T-helper 2 cell (primary cell): Measurements from ENCODE around the gene GREB1L.

Experiments used
- DNase-seq, 5 experiments: peaks; one replicate each; pipeline versions ENCODE4 v3.0.0 to v3.0.0-alpha.2; 2012 to 2022

Gene GREB1L

DNA sequence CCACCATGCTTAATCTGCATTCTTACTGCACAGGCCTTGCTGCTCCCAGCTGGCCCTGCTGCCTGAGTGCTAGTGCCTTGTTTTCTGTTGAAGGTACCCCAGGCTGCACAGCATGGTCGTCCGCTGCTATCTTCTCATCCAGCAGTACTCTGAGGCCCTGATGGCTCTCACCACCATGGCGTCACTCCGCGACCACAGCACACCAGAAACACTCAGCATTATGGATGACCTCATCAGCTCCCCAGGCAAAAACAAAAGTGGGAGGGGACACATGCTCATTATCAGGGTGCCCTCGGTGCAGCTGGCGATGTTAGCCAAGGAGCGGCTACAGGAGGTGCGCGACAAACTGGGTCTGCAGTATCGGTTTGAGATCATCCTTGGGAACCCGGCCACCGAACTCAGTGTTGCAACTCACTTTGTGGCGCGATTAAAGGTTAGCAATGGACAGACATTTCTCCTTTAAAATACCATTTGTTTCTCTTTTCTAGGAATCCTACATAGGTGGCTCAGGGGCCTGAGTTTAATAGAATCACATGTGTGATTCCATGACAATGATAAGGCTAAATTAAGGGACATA, 248.0 kb downstream of the GREB1L start:
- DNase-seq: peak in 1 of 5 experiments; percentile 4

- DNase-seq: no peak
These were observed 248.7 kb downstream of the GREB1L start for GRCh38 chr18:21490748-21491147.

DNA sequence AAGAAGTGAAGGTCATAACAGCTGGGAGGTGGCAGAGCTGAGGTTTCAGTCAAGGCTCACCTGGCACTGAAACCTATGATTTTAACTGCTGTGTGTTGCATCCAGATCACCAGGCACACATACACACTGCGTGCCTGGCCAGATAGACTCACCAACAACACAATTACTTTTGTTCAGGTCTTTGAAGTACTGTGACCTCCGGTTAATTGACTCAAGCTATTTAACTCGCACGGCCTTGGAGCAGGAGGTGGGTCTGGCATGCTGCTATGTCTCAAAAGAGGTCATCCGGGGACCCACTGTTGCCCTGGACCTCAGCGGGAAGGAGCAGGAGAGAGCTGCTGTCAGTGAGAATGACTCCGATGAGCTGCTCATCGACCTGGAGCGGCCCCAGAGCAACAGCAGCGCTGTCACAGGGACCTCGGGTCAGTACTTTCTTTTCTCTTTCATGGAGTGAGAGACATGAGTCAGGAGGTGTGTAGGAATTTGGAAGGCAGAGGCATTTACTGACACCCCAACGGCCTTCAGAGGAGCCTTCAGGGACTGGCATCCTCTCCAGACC, 254.3 kb downstream of the GREB1L start:
- no peak for DNase-seq

DNA sequence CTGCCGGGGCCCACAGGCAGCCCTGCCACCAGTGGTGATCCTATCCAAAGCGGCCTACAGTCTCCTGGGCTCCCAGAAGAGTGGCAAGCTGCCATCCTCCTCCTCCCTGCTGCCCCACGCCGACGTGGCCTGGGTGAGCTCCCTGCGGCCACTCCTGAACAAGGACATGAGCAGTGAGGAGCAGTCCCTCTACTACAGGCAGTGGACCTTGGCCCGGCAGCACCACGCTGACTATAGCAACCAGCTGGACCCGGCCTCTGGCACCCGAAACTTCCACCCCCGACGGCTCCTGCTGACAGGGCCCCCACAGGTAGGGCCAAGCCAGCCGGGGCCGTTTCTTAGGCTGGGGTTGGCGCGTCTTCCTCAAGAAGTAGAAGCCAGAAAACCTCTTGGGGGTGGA, 258.0 kb downstream of the GREB1L start:
- no peak for DNase-seq

DNA sequence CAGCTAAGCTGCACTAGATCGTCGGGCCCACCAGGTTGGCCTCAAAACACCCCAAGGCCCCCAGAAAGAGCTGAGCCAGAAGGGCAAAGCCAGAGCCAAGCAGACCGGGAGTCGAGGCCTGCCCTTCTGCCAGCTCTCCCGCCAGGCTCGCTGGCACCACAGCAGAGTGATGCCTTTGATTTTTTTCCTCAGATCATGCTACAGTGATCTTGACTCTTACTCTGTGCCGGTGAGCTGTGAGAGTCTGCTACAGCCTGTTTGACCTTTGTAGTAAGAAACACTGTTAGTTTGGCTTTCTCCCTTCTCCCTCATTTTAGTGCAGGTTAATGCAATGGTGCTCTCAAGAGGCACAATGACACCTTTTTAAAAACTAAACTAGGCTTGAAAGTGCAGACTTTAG, 260.6 kb downstream of the GREB1L start:
- no peak for DNase-seq

- DNase-seq: no peak
These were observed 266.1 kb downstream of the GREB1L start for GRCh38 chr18:21507913-21508701.

DNA sequence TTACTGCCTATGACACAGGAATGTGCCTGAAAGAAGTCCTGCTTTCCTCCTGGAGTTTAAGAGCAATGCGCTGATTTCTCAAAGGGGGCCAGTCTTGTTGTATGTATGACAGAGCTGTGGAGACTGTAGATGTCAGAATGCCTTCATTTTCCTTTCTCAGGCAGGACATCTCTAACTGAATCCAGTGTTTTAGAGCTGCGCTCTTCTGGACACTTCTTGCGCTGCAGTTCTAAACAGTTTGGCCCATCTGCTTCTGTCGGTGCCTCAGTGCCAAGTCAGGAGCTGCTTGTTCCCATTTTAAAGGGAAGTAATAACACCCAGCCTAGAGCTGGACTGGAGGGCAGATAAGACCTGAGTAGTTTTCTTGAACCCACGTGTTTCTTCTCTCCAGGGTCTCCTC, 267.0 kb downstream of the GREB1L start:
- DNase-seq: no peak

GRCh38 chr18:21513292-21513691, 271.3 kb downstream of the GREB1L start:
- no peak for DNase-seq

DNA sequence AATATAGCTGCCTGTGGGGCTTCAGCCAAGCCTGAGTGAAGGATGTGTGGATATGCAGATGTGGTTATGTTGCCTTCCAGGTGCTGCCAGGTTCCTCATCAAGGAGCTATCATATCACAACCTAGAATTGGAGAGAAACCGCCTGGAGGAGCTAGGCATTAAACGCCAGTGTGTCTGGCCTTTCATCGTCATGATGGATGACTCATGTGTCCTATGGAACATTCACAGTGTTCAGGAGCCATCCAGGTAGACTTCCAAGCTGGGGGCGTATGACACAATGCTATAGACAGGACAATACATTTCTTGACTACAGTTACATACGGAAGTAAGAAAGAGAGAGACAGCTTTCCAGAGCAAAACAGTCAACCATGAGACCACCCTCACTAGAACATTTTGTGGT, 271.7 kb downstream of the GREB1L start:
- DNase-seq: no peak

- no peak for DNase-seq
These were observed 280.5 kb downstream of the GREB1L start for GRCh38 chr18:21522530-21522929.

DNA sequence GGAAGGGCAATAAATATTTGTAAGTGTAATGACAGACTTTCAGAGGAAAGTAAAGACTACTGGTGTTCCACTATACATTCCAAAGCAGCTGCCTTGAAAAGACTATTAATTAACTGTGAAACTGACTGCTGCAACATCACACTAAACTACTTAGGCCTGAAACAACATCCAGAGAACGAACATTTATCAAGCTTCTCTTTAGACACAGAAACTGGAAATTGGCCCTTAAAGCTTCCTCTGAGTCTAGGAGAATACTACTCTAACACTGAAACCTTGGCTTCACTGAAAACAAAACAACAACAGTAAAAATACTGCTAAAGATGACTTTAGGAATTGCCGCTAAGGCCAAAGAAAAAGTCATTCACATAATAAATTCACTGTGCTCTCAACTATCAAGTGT, 283.9 kb downstream of the GREB1L start:
- no peak for DNase-seq

- DNase-seq: no peak
These were observed 284.4 kb downstream of the GREB1L start for GRCh38 chr18:21526463-21526862.

DNA sequence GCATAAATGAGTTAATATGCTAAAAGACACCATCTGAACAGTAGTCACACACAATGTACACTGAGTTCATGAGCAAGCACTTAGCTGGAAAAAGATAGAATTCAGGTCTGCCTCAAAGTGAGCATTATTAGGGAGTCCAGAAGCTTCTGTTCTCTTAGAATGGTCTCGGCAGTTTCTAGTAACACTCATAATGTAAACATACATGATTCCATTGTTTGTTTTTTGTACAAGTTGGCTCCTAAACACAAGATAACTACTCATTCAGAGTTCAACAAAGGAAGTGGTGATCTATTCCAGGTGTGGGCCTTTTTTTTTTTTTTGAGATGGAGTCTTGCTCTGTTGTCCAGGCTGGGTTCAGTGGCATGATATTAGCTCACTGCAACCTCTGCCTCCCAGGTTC, 292.3 kb downstream of the GREB1L start:
- no peak for DNase-seq

DNA sequence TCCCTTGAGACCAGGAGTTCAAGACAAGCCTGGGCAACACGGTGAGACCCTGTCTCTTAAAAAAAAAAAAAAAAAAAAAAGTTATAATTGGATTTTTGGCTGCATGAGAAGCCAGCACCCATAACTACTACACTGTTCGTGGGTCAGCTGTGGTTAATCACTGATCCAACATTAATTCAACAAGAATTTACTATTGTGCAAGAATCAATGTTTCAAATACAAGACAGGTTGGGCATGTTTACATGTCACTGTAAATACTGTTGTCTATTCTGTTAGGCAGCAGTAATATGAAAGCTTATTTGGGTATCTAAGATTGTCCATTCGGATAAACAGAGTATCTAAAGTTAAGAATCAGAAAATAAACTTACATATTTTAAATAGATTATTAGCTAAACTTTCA, 296.2 kb downstream of the GREB1L start:
- no peak for DNase-seq

DNA sequence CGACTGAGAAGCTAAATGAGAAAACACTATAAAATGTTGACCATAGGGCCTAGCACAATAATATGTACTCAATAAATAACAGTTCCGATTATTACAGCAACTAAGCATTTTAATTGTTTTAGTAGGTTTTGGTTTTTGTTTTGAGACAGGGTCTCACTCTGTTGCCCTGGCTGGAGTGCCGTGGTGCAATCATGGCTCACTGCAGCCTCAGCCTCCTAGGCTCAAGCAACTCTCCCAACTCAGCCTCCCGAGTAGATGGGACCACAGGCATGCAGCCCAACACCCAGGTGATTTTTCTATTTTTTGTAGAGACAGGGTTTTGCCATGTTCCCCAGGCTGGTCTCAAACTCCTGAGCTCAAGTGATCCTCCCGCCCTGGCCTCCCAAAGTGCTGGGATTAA, 304.4 kb downstream of the GREB1L start:
- DNase-seq: no peak

DNA sequence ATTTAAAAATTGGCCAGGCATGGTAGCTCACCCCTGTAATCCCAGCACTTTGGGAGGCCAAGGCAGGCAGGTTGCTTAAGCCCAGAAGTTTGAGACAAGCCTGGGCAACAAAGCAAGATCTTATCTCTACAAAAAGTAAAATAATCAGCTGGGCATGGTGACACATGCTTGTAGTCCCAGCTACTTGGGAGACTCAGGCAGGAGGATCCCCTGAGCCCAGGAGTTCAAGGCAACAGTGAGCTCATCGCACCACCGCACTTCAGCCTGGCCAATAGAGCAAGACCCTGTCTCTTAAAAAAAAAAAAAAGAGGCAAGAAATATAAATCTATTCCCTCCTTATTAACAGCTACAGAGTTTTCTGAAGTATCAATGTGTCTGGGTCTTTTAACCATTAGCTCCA, 306.6 kb downstream of the GREB1L start:
- DNase-seq: no peak

DNA sequence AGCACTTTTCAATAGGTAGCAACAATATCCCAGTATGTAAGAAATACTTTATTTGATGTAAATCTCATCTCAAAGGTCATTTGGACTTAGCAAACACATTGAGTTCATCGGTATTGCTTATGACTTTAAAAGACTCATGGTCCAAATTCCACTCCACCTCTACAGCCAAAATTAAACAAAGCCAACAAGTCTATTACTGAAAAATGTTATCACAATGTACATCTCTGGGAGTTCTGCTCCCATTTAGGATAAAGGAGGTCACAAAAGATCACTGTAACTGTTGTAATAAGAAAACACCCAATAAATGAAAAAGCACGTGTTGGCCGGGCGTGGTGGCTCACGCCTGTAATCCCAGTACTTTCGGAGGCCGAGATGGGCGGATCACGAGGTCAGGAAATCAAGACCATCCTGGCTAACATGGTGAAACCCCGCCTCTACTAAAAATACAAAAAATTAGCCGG, 308.5 kb downstream of the GREB1L start:
- no peak for DNase-seq

GRCh38 chr18:21557607-21558253, 315.7 kb downstream of the GREB1L start:
- DNase-seq: no peak

DNA sequence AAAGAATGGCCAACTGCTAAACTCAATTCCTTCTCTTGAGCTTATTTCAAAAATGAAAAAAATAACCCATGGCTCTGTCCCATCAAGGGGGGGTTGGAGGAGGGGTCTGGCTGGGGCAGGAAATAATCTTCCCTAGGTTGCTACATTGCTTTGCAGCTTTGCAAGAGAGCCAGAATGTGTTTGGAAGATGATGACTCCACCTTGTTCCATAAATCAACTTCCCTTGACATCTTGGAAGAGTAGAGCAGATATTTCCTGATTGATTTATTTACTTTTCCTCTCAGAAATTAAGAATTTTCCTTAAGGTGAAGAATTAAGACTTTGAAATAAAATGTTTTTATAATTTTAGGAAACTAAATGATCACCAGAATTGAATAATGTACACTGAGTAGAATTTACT, 317.2 kb downstream of the GREB1L start:
- no peak for DNase-seq

DNA sequence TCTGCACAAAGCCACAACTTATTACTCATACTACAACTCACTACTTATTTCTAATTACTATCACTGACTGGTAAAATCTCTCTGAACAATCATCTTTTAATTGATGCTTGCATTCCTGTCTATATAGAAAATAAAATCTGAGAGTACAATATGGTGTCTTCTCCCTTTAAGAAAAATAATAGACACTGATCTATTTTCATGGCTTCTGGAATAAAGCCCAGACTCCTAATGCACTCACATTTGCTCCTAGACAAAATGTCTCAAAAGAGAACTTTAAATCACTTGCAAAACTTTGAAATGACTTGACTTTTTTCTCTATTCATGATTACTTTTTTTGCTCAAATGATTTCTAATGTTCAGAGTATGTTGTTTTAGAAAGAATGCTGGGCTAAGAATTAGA, 329.7 kb downstream of the GREB1L start:
- no peak for DNase-seq
